Lower leg skin (tissue), 4 donors: ENCODE measurements around the gene VPS33A. TPM values are rescaled to one million over a fixed set of nuclear protein-coding genes. Genes with fewer than 3 reads are reported as not detected.
"Not testable (repeated sequence)": the region's sequence is repeated elsewhere in the genome, so short reads cannot be mapped to it uniquely, and the experiment has no call there.

Experiments
- DNase-seq, 2 donors: peaks; one replicate each; pipeline ENCODE4 v3.0.0-alpha.2; 2019; ENCODE audit warnings: low spot score in 2 of 2
- H3K4me3 ChIP-seq: fragments of 200-600 bp; sonication (generic); 2 replicates; pipeline ENCODE4 v1.5.1; 2017; ENCODE audit warnings: mild to moderate bottlenecking, low read depth; ENCODE audit not compliant: poor library complexity, severe bottlenecking
- POLR2A ChIP-seq, 2 donors: fragments of 450-650 bp; IDR thresholded peaks; one replicate each; pipeline ENCODE4 v1.6.1; 2016 to 2017; ENCODE audit warnings: antibody characterized with exemption in 2 of 2, mild to moderate bottlenecking in 1 of 2, moderate library complexity in 1 of 2
- whole genome bisulfite sequencing, 2 donors: methylation state at CpG; one replicate each; pipeline ENCODE4 v1.1.5; 2018; 5-methylcytosine and 5-hydroxymethylcytosine counted together
- intact Hi-C: fragments of 100-400 bp; cut with DNase I; formaldehyde crosslinking; loops from one replicate; pipeline ENCODE4 v1.15.0; 2023; ENCODE audit warnings: low total_unique reads
- total RNA-seq, 4 donors: library from RNA; depleted of rRNA; stranded (reverse); fragments of >200 nt; gene quantifications; one replicate each; pipeline ENCODE4 v1.1.0, GENCODE V29; 2016
- TF ChIP-seq, protein P1 (sequence below), 3 donors: fragments of 450-650 bp; IDR thresholded peaks; one replicate each; pipeline ENCODE4 v1.5.1; 2016; ENCODE audit warnings: antibody characterized with exemption in 3 of 3, mild to moderate bottlenecking in 3 of 3, moderate library complexity in 2 of 3

VPS33A gene
- total RNA-seq, 4 donors from 2014 or later: 13.5 to 22.4 (median 17.3) TPM

DNA sequence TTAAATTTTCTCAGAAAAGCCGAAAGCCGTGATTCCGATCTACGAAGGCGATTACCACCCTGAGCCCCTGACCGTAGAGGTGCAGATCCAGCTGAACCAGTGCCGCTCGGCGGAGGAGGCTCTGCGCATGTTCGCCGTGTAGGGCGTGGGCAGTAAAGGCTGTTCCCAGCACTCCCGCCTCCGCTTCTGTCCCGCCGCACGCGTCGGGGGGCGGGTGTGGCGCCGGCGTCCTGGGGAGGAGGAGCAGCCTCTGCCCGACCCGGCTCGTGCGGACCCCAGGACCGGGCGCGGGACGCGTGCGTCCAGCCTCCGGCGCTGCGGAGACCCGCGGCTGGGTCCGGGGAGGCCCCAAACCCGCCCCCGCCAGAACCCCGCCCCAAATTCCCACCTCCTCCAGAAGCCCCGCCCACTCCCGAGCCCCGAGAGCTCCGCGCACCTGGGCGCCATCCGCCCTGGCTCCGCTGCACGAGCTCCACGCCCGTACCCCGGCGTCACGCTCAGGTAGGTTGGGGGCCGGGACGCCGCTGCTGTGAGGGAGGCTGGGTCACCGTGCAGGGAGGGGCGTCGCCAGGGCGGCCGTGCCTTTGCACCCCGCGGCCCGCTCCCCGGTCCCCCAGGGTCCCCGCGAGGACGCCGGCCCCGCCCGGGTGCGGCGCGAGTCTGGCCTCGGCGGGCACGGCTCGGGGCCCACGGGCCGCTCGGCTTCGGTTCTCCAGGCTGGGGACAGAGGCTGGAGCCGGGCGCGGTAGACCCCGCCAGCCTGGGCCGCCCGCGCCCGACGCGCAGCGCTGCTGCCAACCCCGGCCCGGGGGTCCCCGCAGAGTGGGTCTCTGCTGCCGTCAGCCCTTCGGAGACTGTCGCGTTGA is 62.8 kb downstream of the VPS33A start, which contains the start of gene B3GNT4:
Gene B3GNT4 (plus strand): TSS at position 409 of the 866 bp plus-strand sequence. CDS start 910 bp downstream, outside the sequence.
- intact Hi-C loops: no loop called here
- peak within 1 kb of the TSS; percentile 40 for H3K4me3 ChIP-seq
- DNase-seq: peak; percentile 52 to 91
- WGBS, 2 donors: 0% methylated on average over 25 to 49 of the region's 104 CpGs
- no peak for TF ChIP-seq POLR2A (IDR thresholded peaks at IDR 0.05)
- TF ChIP-seq, protein P1, sequence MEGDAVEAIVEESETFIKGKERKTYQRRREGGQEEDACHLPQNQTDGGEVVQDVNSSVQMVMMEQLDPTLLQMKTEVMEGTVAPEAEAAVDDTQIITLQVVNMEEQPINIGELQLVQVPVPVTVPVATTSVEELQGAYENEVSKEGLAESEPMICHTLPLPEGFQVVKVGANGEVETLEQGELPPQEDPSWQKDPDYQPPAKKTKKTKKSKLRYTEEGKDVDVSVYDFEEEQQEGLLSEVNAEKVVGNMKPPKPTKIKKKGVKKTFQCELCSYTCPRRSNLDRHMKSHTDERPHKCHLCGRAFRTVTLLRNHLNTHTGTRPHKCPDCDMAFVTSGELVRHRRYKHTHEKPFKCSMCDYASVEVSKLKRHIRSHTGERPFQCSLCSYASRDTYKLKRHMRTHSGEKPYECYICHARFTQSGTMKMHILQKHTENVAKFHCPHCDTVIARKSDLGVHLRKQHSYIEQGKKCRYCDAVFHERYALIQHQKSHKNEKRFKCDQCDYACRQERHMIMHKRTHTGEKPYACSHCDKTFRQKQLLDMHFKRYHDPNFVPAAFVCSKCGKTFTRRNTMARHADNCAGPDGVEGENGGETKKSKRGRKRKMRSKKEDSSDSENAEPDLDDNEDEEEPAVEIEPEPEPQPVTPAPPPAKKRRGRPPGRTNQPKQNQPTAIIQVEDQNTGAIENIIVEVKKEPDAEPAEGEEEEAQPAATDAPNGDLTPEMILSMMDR (IDR thresholded peaks at IDR 0.05): no peak

DNA sequence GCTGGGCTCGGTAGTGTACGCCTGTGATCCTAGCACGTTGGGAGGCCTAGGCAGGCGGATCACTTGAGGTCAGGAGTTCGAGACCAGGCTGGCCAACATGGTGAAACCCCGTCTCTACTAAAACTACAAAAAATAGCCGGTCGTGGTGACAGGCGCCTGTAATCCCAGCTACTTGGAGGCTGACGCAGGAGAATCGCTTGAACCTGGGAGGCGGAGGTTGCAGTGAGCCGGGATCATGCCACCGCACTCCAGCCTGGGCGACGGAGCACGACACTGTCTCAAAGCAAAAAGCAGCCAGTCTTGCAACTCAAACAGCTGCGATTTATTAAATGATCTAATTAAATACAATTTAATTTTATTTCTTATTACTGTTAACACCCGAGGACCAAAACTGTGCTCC is 63.5 kb downstream of the VPS33A start:
- 61 to 65% methylated on average over 19 of the region's 19 CpGs for WGBS, 2 donors
- DNase-seq, H3K4me3 ChIP-seq, intact Hi-C loops: not testable (repeated sequence)

DNA sequence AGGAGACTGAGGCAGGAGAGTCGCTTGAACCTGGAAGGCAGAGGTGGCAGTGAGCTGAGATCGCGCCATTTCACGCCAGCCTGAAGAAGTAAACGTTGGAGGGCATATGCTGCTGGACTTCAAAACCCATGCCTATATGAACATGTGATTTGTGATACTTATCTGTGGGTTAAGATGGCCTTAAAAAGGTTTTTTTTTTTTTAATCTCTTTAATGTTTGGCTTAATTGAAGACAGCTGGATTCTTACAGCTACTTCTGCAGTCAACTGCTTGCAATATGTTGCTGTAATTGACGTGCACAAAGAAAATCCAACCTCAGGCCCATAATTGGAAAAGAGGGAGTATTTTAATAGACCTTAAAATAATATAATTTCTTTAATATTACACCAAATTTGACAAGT is 64.3 kb downstream of the VPS33A start:
- 91 to 94% methylated on average over 6 of the region's 6 CpGs for WGBS, 2 donors
- no peak for DNase-seq
- intact Hi-C loops: no loop called here
- H3K4me3 ChIP-seq: no peak overlapping the region
- TF ChIP-seq, protein P1 (IDR thresholded peaks at IDR 0.05): no peak
- no peak for TF ChIP-seq POLR2A (IDR thresholded peaks at IDR 0.05)

DNA sequence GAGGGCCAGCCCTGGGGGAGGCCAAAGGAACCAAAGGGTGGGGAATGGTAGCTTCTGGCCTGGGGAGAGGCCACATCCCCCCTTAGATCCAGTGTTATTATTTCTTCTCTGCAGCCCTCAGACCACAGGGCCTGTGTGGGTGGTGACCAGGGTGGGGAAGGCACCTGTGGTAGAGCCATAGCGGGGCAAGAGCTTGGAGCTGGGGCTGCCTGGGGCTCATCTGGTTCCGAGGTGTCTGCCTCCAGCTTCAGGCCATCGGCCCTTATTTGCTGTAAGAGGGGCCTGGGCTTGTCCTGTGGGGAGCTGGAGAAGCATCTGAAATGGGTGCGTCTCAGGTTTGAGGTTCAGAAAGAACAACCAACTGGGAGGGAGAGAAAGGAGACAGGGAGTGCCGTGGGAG is 64.9 kb downstream of the VPS33A start:
- intact Hi-C loops: no loop called here
- TF ChIP-seq, protein P1 (IDR thresholded peaks at IDR 0.05): no peak
- no peak overlapping the region for H3K4me3 ChIP-seq
- peak in 1 of 2 donors; percentile 54 for DNase-seq
- WGBS, 2 donors: 82 to 83% methylated on average over 5 of the region's 5 CpGs

DNA sequence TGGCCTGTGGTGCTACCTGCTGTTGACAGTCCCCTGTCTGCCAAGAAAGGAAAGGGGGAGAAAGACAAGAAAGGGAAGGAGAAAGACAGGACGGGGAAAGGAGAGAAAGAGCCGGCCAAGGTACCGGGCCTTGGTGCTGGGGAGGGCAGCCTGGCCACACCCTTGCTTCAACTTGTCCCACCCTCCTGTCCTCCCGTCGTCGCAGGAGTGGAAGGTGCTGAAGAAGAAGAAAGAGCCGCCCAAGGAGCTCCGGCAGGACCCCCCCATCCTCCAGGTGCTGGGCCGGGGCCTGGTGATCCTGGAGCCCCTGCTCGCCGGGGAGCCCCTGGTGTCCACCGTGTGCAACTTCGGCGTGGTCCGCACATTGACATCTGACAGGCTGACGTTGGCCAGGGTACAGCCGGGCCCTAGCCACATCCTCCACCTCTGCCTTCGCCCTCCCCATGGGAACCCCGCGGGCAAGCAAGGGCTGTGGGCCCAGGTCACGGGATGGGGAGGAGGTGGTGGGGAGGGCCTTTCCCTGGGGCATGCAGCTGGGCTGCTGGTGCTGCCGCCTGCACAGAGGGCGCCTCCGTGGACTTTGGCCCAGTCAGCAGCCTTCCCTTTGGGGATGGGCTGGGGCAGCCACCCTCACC is 65.6 kb downstream of the VPS33A start:
- no peak for TF ChIP-seq POLR2A (IDR thresholded peaks at IDR 0.05)
- no peak overlapping the region for H3K4me3 ChIP-seq
- intact Hi-C loops: no loop called here
- WGBS, 2 donors: 73 to 78% methylated on average over 18 to 23 of the region's 24 CpGs
- peak in 1 of 2 donors; percentile 77 for DNase-seq

DNA sequence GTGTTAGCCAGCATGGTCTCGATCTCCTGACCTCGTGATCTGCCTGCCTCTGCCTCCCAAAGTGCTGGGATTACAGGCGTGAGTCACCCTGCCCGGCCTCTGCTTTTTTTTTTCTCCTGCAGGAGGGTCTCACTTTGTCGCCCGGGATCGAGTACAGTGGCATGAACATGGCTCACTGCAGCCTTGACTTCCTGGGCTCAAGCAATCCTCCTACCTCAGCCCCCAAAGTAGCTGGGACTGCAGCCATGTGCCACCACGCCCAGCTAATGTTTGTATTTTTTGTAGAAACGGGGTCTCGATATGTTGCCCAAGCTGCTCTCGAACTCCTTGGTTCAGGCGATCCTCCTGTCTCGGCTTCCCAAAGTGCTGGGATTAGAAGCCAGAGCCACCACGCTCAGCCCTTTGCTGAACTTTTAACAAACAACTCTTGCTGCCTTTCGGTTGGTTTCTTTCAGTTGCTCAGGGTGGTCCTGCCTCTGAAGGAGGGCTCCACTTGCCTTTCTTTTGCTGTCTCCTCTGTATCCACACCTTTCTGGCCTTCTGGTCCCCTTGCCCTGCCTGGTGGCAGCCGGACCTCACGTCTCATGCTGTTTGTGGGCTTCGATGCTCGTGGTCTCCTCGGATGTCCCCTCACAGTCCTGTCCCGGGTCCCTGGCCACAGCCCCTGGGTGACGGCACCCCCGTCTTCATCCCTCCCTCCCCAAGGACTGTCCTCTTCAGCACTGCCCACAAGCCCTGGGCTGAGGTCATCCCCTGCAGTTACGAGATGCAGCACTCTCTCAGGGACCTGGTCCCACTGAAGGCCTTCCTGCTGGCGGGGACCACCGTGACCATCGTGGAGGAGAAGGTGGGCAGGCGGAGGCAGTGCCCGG is 66.6 kb downstream of the VPS33A start:
- H3K4me3 ChIP-seq: no peak overlapping the region
- intact Hi-C loops: no loop called here
- TF ChIP-seq, protein P1 (IDR thresholded peaks at IDR 0.05): no peak
- no peak for TF ChIP-seq POLR2A (IDR thresholded peaks at IDR 0.05)
- peak in 1 of 2 donors; percentile 71 for DNase-seq
- WGBS, 2 donors: 90 to 93% methylated on average over 29 of the region's 29 CpGs
